Right lobe of liver (tissue), 4 donors: ENCODE measurements around the gene SYT2.
"Not testable (repeated sequence)": the region's sequence is repeated elsewhere in the genome, so short reads cannot be mapped to it uniquely, and the experiment has no call there.

Experiments
- POLR2A ChIP-seq: fragments of 450-650 bp; IDR thresholded peaks from one replicate; pipeline ENCODE4 v1.6.1; 2017; ENCODE audit warnings: antibody characterized with exemption, mild to moderate bottlenecking
- TF ChIP-seq, protein P1 (sequence below), 4 donors: fragments of 200-600 bp in 3 of 4; fragments of 450-650 bp in 1 of 4; IDR thresholded peaks; one replicate each; pipeline versions ENCODE4 v1.5.1 to v1.8.0; 2016 to 2022; ENCODE audit warnings: antibody characterized with exemption in 4 of 4, mild to moderate bottlenecking in 2 of 4
- donor health status: DM: no; HTN: no; CAD: no.
- donor health status: DM: no; HTN: no; CAD: no.
- donor health status: DM: no; HTN: yes; CAD: no.

DNA sequence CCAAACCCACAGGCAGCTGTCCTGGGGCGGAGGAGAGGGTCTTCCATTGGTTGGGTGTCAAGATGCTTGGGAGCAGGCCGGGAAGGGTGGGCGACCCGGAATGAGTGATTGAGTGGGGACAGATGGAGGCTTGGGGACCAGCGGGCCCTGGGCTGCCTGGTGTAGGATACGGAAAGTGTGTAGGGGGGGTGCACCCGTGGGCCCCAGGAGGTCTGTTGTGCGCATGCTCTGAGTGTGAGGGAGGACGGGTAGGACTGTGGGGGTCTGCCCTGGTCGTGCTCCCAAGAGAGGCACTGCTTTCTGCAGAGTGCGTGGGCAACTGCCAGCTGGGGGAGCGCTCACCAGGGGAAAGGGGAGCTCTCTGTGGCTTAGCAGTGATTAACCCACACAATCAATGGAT is 86.8 kb downstream of the SYT2 start:
- TF ChIP-seq, protein P1, sequence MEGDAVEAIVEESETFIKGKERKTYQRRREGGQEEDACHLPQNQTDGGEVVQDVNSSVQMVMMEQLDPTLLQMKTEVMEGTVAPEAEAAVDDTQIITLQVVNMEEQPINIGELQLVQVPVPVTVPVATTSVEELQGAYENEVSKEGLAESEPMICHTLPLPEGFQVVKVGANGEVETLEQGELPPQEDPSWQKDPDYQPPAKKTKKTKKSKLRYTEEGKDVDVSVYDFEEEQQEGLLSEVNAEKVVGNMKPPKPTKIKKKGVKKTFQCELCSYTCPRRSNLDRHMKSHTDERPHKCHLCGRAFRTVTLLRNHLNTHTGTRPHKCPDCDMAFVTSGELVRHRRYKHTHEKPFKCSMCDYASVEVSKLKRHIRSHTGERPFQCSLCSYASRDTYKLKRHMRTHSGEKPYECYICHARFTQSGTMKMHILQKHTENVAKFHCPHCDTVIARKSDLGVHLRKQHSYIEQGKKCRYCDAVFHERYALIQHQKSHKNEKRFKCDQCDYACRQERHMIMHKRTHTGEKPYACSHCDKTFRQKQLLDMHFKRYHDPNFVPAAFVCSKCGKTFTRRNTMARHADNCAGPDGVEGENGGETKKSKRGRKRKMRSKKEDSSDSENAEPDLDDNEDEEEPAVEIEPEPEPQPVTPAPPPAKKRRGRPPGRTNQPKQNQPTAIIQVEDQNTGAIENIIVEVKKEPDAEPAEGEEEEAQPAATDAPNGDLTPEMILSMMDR (IDR thresholded peaks at IDR 0.05): not testable (repeated sequence)
- not testable (repeated sequence) for TF ChIP-seq POLR2A
